CD14-positive monocyte (primary cell): ENCODE data around the gene GNG2. TPM values are rescaled to one million over a fixed set of nuclear protein-coding genes. Genes with fewer than 3 reads are reported as not detected.

ENCODE experiments used
- DNase-seq, 3 donors: peaks; one replicate each; pipeline ENCODE4 v3.0.0-alpha.2; 2011 to 2022
- H2AFZ ChIP-seq: 2 replicates; pipeline ENCODE4 v1.6.0; 2012; ENCODE audit warnings: mild to moderate bottlenecking, low read depth, low read length, inconsistent platforms; ENCODE audit not compliant: insufficient read depth, poor library complexity, severe bottlenecking
- H3K27ac ChIP-seq, 2 donors: 1 replicate in 1 of 2; 2 replicates in 1 of 2; pipeline ENCODE4 v1.5.1; 2012 to 2013; ENCODE audit warnings: low read length in 2 of 2, control low read depth in 1 of 2, inconsistent platforms in 1 of 2, low read depth in 1 of 2, mild to moderate bottlenecking in 1 of 2
- H3K27me3 ChIP-seq, 2 donors: one replicate each; pipeline versions ENCODE4 v1.6.0 to v1.6.1; 2011 to 2013; ENCODE audit warnings: low read length in 2 of 2; ENCODE audit not compliant: control insufficient read depth in 2 of 2, insufficient read depth in 2 of 2
- H3K36me3 ChIP-seq, 2 donors: replicated peaks in 1 of 2; 1 replicate in 1 of 2; 2 replicates in 1 of 2; pipeline versions ENCODE4 v1.5.1 to v1.6.1; 2012 to 2013; ENCODE audit warnings: low read length in 2 of 2, control low read depth in 1 of 2, inconsistent platforms in 1 of 2, mild to moderate bottlenecking in 1 of 2; ENCODE audit not compliant: insufficient read depth in 2 of 2, control insufficient read depth in 1 of 2
- H3K4me1 ChIP-seq, 2 donors: 1 replicate in 1 of 2; 2 replicates in 1 of 2; pipeline versions ENCODE4 v1.5.1 to v1.6.1; 2012 to 2013; ENCODE audit warnings: low read length in 2 of 2, control low read depth in 1 of 2, inconsistent platforms in 1 of 2, mild to moderate bottlenecking in 1 of 2, moderate library complexity in 1 of 2; ENCODE audit not compliant: insufficient read depth in 2 of 2, control insufficient read depth in 1 of 2
- H3K4me2 ChIP-seq: replicated peaks from 2 replicates; pipeline ENCODE3; 2012; ENCODE audit warnings: low read length, moderate library complexity, mild to moderate bottlenecking; ENCODE audit not compliant: poor library complexity, severe bottlenecking; ENCODE audit errors: extremely low read depth
- H3K4me3 ChIP-seq, 3 experiments: fragments of 200-600 bp in 1 of 3; sonication (generic) in 1 of 3; replicated peaks in 1 of 3; 1 replicate in 2 of 3; 2 replicates in 1 of 3; pipeline ENCODE4 v1.5.1; 2011 to 2013; ENCODE audit warnings: low read length in 3 of 3, mild to moderate bottlenecking in 3 of 3, control low read depth in 2 of 3, low read depth in 2 of 3, inconsistent platforms in 1 of 3, moderate library complexity in 1 of 3
- H3K79me2 ChIP-seq: 2 replicates; pipeline ENCODE4 v1.6.0; 2012; ENCODE audit warnings: mild to moderate bottlenecking, control low read depth, inconsistent platforms, low read length, moderate library complexity; ENCODE audit not compliant: insufficient read depth
- H3K9ac ChIP-seq: 2 replicates; pipeline ENCODE4 v1.6.0; 2017; ENCODE audit warnings: low read length, mild to moderate bottlenecking; ENCODE audit not compliant: insufficient read depth, poor library complexity, severe bottlenecking
- H3K9me3 ChIP-seq, 2 donors: replicated peaks in 1 of 2; 1 replicate in 1 of 2; 2 replicates in 1 of 2; pipeline versions ENCODE4 v1.5.1 to v1.6.1; 2012 to 2013; ENCODE audit warnings: low read length in 2 of 2, control low read depth in 1 of 2; ENCODE audit not compliant: control insufficient read depth in 1 of 2, insufficient read depth in 1 of 2
- H4K20me1 ChIP-seq: 2 replicates; pipeline ENCODE4 v1.6.0; 2012; ENCODE audit warnings: mild to moderate bottlenecking, low read length, control low read depth, moderate library complexity; ENCODE audit not compliant: insufficient read depth
- H3K27ac Mint-ChIP-seq, 7 donors: one replicate each; pipeline ENCODE4 v1.8.0; 2020; ENCODE audit warnings: mild to moderate bottlenecking in 7 of 7, mixed read lengths in 7 of 7, moderate library complexity in 6 of 7, inconsistent platforms in 2 of 7
- H3K27me3 Mint-ChIP-seq, 3 donors: one replicate each; pipeline ENCODE4 v1.8.0; 2021 to 2022; ENCODE audit warnings: low read depth in 3 of 3, mild to moderate bottlenecking in 3 of 3, mixed read lengths in 3 of 3, moderate library complexity in 3 of 3, inconsistent platforms in 1 of 3
- H3K36me3 Mint-ChIP-seq, 2 donors: one replicate each; pipeline ENCODE4 v1.8.0; 2020; ENCODE audit warnings: mixed read lengths in 2 of 2, inconsistent platforms in 1 of 2, mild to moderate bottlenecking in 1 of 2
- H3K4me1 Mint-ChIP-seq: one replicate; pipeline ENCODE4 v1.8.0; 2020; ENCODE audit warnings: mild to moderate bottlenecking, mixed read lengths
- H3K4me3 Mint-ChIP-seq, 2 donors: one replicate each; pipeline ENCODE4 v1.8.0; 2020; ENCODE audit warnings: mild to moderate bottlenecking in 2 of 2, mixed read lengths in 2 of 2, moderate library complexity in 1 of 2
- H3K9me3 Mint-ChIP-seq, 7 donors: one replicate each; pipeline ENCODE4 v1.8.0; 2020 to 2022; ENCODE audit warnings: mixed read lengths in 7 of 7, mild to moderate bottlenecking in 6 of 7, moderate library complexity in 6 of 7, inconsistent platforms in 2 of 7
- CTCF ChIP-seq: fragments of 200-600 bp; IDR thresholded peaks from one replicate; pipeline ENCODE4 v1.8.0; 2022; ENCODE audit warnings: antibody characterized with exemption, mild to moderate bottlenecking
- WGBS: methylation state at CpG from one replicate; pipeline ENCODE4 v1.1.5; 2013; ENCODE audit warnings: missing lambda C conversion rate; ENCODE audit not compliant: insufficient coverage; 5-methylcytosine and 5-hydroxymethylcytosine counted together
- intact Hi-C, 2 donors: fragments of 100-400 bp; cut with micrococcal nuclease; formaldehyde crosslinking; loops; one replicate each; pipeline versions ENCODE4 v1.15.0 to v1.15.1; 2023
- polyA plus RNA-seq, 3 donors: library from polyadenylated mRNA; depleted of rRNA in 1 of 3; unstranded in 2 of 3; stranded (reverse) in 1 of 3; fragments of 300-500 nt in 2 of 3; fragments of >200 nt in 1 of 3; fragmentation: Illumina TruSeq in 2 of 3; gene quantifications; 1 replicate in 2 of 3; 2 replicates in 1 of 3; pipeline ENCODE4 v1.2.3, GENCODE V29; 2012 to 2021

The GNG2 gene
- polyA plus RNA-seq, 3 donors, result 42.7 to 151 (median 146) TPM

- Histone ChIP-seq H3K4me1 (peaks cover 45 to 50% of the 10 kb centered on the region in 2 donors), H3K27ac (peak overlapping the region in 1 of 2 donors; percentile 42), H4K20me1 (peaks cover 19% of the 10 kb centered on the region), H3K9ac (no peak overlapping the region), H3K9me3 (no peaks in the 10 kb centered on the region), H3K4me2 (no peak overlapping the region), H3K27me3 (no peaks in the 10 kb centered on the region), H3K79me2 (peaks cover 72% of the 10 kb centered on the region), H3K4me3 (no peak overlapping the region), H2AFZ (no peak overlapping the region), H3K36me3 (no peaks in the 10 kb centered on the region)
- DNase-seq, result peak in 1 of 3 donors; percentile 44
- H3K9me3 Mint-ChIP-seq, result peaks cover 0 to 1% (median 0%) of the 10 kb centered on the region in 7 donors
- intact Hi-C loops, result no loop called here
- H3K4me3 Mint-ChIP-seq, result peak overlapping the region in 1 of 2 donors; percentile 10
- no peak for TF ChIP-seq CTCF
- H3K36me3 Mint-ChIP-seq, result peaks cover 47 to 49% of the 10 kb centered on the region in 2 donors
- WGBS, result no CpG with 5 or more reads among the region's 1 CpG
- H3K27ac Mint-ChIP-seq, result peak overlapping the region in 6 of 7 donors; percentile 9 to 87 (median 50)
- H3K4me1 Mint-ChIP-seq, result peaks cover 49% of the 10 kb centered on the region
- H3K27me3 Mint-ChIP-seq, result peaks cover 0 to 1% (median 0%) of the 10 kb centered on the region in 3 donors
Measured at GRCh38 chr14:51879170-51879569, 18.8 kb downstream of the GNG2 start.

- Mint-ChIP-seq H3K36me3 (peaks cover 45 to 49% of the 10 kb centered on the region in 2 donors), H3K4me3 (no peak overlapping the region), H3K27ac (peak overlapping the region; percentile 49 to 93 (median 85)), H3K4me1 (peaks cover 62% of the 10 kb centered on the region), H3K9me3 (peaks cover 0 to 2% (median 0%) of the 10 kb centered on the region in 7 donors), H3K27me3 (peaks cover 0 to 1% (median 0%) of the 10 kb centered on the region in 3 donors)
- Histone ChIP-seq H3K9me3 (no peaks in the 10 kb centered on the region), H3K4me3 (no peak overlapping the region), H3K36me3 (no peaks in the 10 kb centered on the region), H3K27ac (peak overlapping the region in 1 of 2 donors; percentile 15), H2AFZ (no peak overlapping the region), H3K79me2 (peaks cover 64% of the 10 kb centered on the region), H3K9ac (no peak overlapping the region), H3K27me3 (no peaks in the 10 kb centered on the region), H3K4me2 (no peak overlapping the region), H4K20me1 (peaks cover 19% of the 10 kb centered on the region), H3K4me1 (peaks cover 59 to 64% of the 10 kb centered on the region in 2 donors)
- peak in 2 of 3 donors; percentile 60 to 89 for DNase-seq
- no peak for TF ChIP-seq CTCF
- 20% methylated on average over 2 of the region's 7 CpGs for WGBS
- intact Hi-C loops, result loop anchor here (5.0 kb wide), 1 partner anchor 34 kb away; no protein-coding TSS in a partner anchor
Measured at GRCh38 chr14:51880835-51881580, 20.6 kb downstream of the GNG2 start.
